Measurements from ENCODE around the gene DRG2. TPM values are rescaled to one million over a fixed set of nuclear protein-coding genes. Genes with fewer than 3 reads are reported as not detected.

DRG2 gene
- total and polyA plus RNA-seq, 2 donors (not counting 1 experiment from before 2014, with no cell fraction given), result 58.7 to 67.8 TPM

GRCh38 chr17:18122990-18123753 lies 35.4 kb downstream of the DRG2 start:
- Histone ChIP-seq H3K27ac (ENCODE audit: low read length in 2 of 2) (no peak overlapping the region), H3K4me1 (ENCODE audit: control insufficient read depth in 2 of 2, insufficient read depth in 2 of 2, low read length in 2 of 2) (no peaks in the 10 kb centered on the region), H3K36me3 (replicated peaks in 1 of 2; ENCODE audit: control extremely low read depth in 1 of 2, control insufficient read depth in 1 of 2, extremely low read depth in 1 of 2, insufficient read depth in 2 of 2, low read length in 1 of 2) (no peaks in the 10 kb centered on the region), H3K79me2 (ENCODE audit: control insufficient read depth, insufficient read depth, low read length) (no peaks in the 10 kb centered on the region), H3K4me2 (replicated peaks; ENCODE audit: low read depth, low read length, poor library complexity, severe bottlenecking) (no peak overlapping the region), H3K4me3 (ENCODE audit: control extremely low read depth in 1 of 5, extremely low read depth in 1 of 5, insufficient read depth in 1 of 5, low read depth in 2 of 5, low read length in 4 of 5) (no peak overlapping the region), H2AFZ (ENCODE audit: insufficient read depth, low read depth, low read length, poor library complexity, severe bottlenecking) (no peak overlapping the region), H3K9ac (ENCODE audit: low read length) (no peak overlapping the region), H3K27me3 (replicated peaks in 1 of 4; ENCODE audit: control extremely low read depth in 1 of 4, control insufficient read depth in 3 of 4, insufficient read depth in 4 of 4, low read length in 3 of 4) (peaks cover 0 to 5% (median 0%) of the 10 kb centered on the region in 4 experiments), H4K20me1 (ENCODE audit: control insufficient read depth, insufficient read depth, low read length, poor library complexity, severe bottlenecking) (no peaks in the 10 kb centered on the region), H3K9me3 (ENCODE audit: control extremely low read depth in 1 of 3, control insufficient read depth in 2 of 3, insufficient read depth in 1 of 3, low read length in 2 of 3) (peaks cover 0 to 21% (median 0%) of the 10 kb centered on the region in 3 donors)
- Mint-ChIP-seq H3K27me3 (no peaks in the 10 kb centered on the region), H3K4me1 (no peaks in the 10 kb centered on the region), H3K9me3 (ENCODE audit: insufficient read depth) (peaks cover 2% of the 10 kb centered on the region), H3K27ac (no peak overlapping the region), H3K4me3 (no peak overlapping the region)
- no peak for TF ChIP-seq EZH2 (IDR thresholded peaks at IDR 0.05; ENCODE audit: borderline replicate concordance, insufficient read depth, low read depth, low read length, poor library complexity, severe bottlenecking)
- TF ChIP-seq CTCF (IDR thresholded peaks at IDR 0.05), result no peak
- no peak for ATAC-seq (ENCODE audit: low read depth)
- DNase-seq, result no peak
- WGBS (ENCODE audit: insufficient coverage), result 90% methylated on average over 30 of the region's 31 CpGs
- ChIA-PET CTCF (no interaction called here), POLR2A (no interaction called here)
- intact Hi-C loops (cut with micrococcal nuclease), result no loop called here

GRCh38 chr17:18124345-18125126 lies 36.8 kb downstream of the DRG2 start:
- no peaks in the 10 kb centered on the region for H3K27me3 Mint-ChIP-seq
- ChIA-PET POLR2A (no interaction called here), CTCF (no interaction called here)
- no peak overlapping the region for H3K9ac ChIP-seq (ENCODE audit: low read length)
- no peaks in the 10 kb centered on the region for H3K4me1 Mint-ChIP-seq
- DNase-seq (no peak), ATAC-seq (ENCODE audit: low read depth) (no peak)
- H3K9me3 ChIP-seq (ENCODE audit: control extremely low read depth in 1 of 3, control insufficient read depth in 2 of 3, insufficient read depth in 1 of 3, low read length in 2 of 3), result peaks cover 0 to 10% (median 0%) of the 10 kb centered on the region in 3 donors
- no peak overlapping the region for H2AFZ ChIP-seq (ENCODE audit: insufficient read depth, low read depth, low read length, poor library complexity, severe bottlenecking)
- H3K4me1 ChIP-seq (ENCODE audit: control insufficient read depth in 2 of 2, insufficient read depth in 2 of 2, low read length in 2 of 2), result no peaks in the 10 kb centered on the region
- no peak overlapping the region for H3K4me3 Mint-ChIP-seq
- no peaks in the 10 kb centered on the region for H3K79me2 ChIP-seq (ENCODE audit: control insufficient read depth, insufficient read depth, low read length)
- no peaks in the 10 kb centered on the region for H4K20me1 ChIP-seq (ENCODE audit: control insufficient read depth, insufficient read depth, low read length, poor library complexity, severe bottlenecking)
- intact Hi-C loops (cut with micrococcal nuclease), result no loop called here
- H3K27me3 ChIP-seq (replicated peaks in 1 of 4; ENCODE audit: control extremely low read depth in 1 of 4, control insufficient read depth in 3 of 4, insufficient read depth in 4 of 4, low read length in 3 of 4), result peaks cover 0 to 5% (median 0%) of the 10 kb centered on the region in 4 experiments
- no peak overlapping the region for H3K4me2 ChIP-seq (replicated peaks; ENCODE audit: low read depth, low read length, poor library complexity, severe bottlenecking)
- no CpG with 5 or more reads among the region's 11 CpGs for WGBS (ENCODE audit: insufficient coverage)
- no peak overlapping the region for H3K4me3 ChIP-seq (ENCODE audit: control extremely low read depth in 1 of 5, extremely low read depth in 1 of 5, insufficient read depth in 1 of 5, low read depth in 2 of 5, low read length in 4 of 5)
- peaks cover 2% of the 10 kb centered on the region for H3K9me3 Mint-ChIP-seq (ENCODE audit: insufficient read depth)
- TF ChIP-seq EZH2 (IDR thresholded peaks at IDR 0.05; ENCODE audit: borderline replicate concordance, insufficient read depth, low read depth, low read length, poor library complexity, severe bottlenecking) (no peak), CTCF (IDR thresholded peaks at IDR 0.05) (no peak)
- no peaks in the 10 kb centered on the region for H3K36me3 ChIP-seq (replicated peaks in 1 of 2; ENCODE audit: control extremely low read depth in 1 of 2, control insufficient read depth in 1 of 2, extremely low read depth in 1 of 2, insufficient read depth in 2 of 2, low read length in 1 of 2)
- no peak overlapping the region for H3K27ac ChIP-seq (ENCODE audit: low read length in 2 of 2)
- H3K27ac Mint-ChIP-seq, result no peak overlapping the region

All from B cell (primary cell).